Stimulated activated naive CD8-positive, alpha-beta T cell treated with anti-CD3 and anti-CD28 coated beads, Interleukin-15, Interleukin-2, amounts not matched to agents 100 ng/mL and 50 ng/mL, for 24 hours (primary cell): ENCODE measurements around the gene FHIT.

ENCODE experiments used
- H3K27ac Mint-ChIP-seq: one replicate; pipeline ENCODE4 v1.8.0; 2021; ENCODE audit warnings: mild to moderate bottlenecking, mixed read lengths
- H3K27me3 Mint-ChIP-seq: one replicate; pipeline ENCODE4 v1.8.0; 2021; ENCODE audit warnings: mixed read lengths
- H3K36me3 Mint-ChIP-seq: one replicate; pipeline ENCODE4 v1.8.0; 2021; ENCODE audit warnings: low read depth, mixed read lengths
- H3K4me1 Mint-ChIP-seq: one replicate; pipeline ENCODE4 v1.8.0; 2021; ENCODE audit warnings: low read depth, mixed read lengths
- H3K4me3 Mint-ChIP-seq: one replicate; pipeline ENCODE4 v1.8.0; 2021; ENCODE audit warnings: mild to moderate bottlenecking, mixed read lengths
- H3K9me3 Mint-ChIP-seq: one replicate; pipeline ENCODE4 v1.8.0; 2021; ENCODE audit warnings: mixed read lengths

The FHIT gene

DNA sequence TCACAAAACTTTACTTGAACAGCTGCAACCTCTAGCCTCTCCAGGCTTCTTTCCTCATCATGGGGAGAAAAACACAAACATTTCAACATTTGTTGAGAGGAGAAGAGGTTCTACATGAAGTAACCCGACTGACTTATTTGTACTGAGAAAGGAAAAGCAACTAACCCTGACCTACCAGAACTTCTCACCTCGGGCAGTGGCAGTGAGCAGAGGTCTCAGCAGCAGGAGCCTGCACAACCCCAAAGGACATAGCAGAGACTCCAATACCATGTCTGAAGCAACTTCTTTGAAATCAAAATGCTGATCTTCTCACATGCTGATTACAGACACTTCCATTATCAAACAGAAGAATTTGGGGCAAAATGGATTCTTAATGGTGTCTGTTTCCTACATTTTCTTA is 1115.8 kb downstream of the FHIT start:
- no peaks in the 10 kb centered on the region for H3K36me3 Mint-ChIP-seq
- H3K9me3 Mint-ChIP-seq = no peaks in the 10 kb centered on the region
- no peaks in the 10 kb centered on the region for H3K27me3 Mint-ChIP-seq
- no peak overlapping the region for H3K27ac Mint-ChIP-seq
- peaks cover 6% of the 10 kb centered on the region for H3K4me1 Mint-ChIP-seq
- no peak overlapping the region for H3K4me3 Mint-ChIP-seq

DNA sequence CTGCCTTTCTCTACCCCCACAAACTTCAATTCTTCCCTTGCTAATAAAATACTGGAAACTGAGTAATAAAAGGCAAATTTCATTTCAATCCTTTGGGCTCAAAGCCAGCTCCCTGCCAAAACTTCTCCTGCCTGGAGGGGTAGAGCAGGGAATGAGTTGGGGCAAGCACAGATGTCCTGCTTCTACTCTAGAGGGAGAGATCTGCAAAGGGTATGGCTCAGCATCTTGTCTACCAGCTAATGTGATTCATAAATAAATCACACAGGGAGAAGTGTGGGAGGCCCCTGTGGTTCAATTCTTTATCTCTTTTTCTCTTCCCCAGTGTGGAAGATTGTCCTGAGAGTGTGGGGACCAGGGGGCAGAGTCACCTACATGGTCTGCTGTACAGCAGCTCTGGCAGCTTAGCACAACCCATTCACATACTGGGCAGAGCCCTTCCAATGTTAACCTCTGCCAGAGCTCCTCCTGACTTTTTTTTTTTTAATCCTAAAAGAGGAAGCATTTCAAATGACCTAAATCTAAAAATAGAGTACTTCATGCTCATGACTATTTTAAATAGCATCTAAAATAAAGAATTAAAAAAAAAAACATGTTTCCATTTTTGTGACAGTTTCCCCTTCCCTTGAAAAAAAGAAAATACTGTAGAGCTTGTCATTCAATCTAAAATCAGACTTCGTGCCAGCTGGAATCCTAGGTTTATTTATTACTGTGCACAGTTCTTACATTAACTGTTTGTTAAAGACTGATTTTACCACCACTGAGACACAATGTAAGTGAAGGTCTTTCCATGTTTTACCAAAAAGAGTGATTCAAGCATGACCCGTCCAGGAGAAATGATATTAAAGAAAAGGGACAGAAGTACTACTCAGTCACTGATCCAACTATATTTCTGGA is 1117.7 kb downstream of the FHIT start:
- Mint-ChIP-seq H3K4me1 (peaks cover 4% of the 10 kb centered on the region), H3K27me3 (no peaks in the 10 kb centered on the region), H3K9me3 (no peaks in the 10 kb centered on the region), H3K36me3 (no peaks in the 10 kb centered on the region), H3K4me3 (no peak overlapping the region), H3K27ac (no peak overlapping the region)

DNA sequence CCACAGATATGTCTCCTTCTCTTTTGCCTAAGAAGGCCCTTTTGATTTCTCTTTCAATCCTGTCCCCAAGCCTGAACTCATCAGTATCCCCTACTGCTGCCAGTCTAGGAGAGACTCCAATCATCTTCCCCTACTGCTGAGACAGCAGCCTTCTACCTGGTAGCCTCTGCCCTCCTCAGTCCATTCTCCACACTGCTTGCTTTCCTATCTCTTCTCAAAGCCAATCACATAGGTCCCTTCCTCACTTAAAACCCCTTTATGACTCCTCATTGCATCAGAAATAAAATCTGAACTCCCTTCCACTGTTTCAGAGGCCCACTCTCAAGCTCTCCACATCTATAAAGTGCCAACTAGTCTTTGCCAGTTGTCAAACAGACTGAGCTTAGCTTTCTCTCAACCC is 1119.6 kb downstream of the FHIT start:
- H3K36me3 Mint-ChIP-seq = no peaks in the 10 kb centered on the region
- H3K27ac Mint-ChIP-seq = no peak overlapping the region

DNA sequence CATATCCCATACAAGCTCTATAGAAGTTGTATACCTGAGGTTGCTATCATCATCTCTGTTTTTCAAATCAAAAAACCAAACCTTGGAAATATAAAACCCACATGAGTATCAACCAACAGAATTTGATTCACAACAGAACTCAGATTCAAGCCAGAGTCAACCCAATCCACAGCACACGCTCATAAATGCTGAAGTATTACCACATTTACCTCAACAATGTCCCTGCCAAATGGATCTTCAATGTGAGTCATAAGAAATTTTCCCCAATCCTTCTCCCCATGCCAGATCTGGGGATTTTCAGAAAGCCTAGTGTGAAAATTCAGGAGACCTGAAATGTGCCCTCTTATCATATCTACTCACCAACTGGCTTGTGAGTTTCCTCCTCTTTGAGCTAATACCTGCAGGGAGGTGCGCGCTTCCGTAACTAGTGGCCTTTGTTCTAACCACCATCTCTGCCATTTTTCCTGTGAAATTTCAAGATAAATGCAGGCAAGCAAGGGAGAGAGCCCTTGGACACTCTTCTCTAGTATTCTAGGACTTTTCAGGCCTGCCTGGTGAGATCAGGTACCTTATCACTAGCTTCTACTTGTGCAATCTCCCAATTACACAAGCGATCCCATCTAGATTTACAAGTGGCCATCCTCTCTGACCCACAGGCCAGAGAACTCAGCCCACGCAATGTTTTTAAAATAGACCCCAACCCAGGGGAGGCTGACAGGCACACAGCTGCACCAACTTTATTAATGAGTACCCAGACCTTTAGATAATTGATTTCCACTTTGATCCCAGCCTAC is 1124.5 kb downstream of the FHIT start:
- H3K4me1 Mint-ChIP-seq = no peaks in the 10 kb centered on the region
- H3K9me3 Mint-ChIP-seq = no peaks in the 10 kb centered on the region

More for the DNA sequence above, 1119.6 kb downstream of the FHIT start:
- Mint-ChIP-seq H3K27me3 (no peaks in the 10 kb centered on the region), H3K4me1 (peaks cover 4% of the 10 kb centered on the region), H3K9me3 (no peaks in the 10 kb centered on the region), H3K4me3 (no peak overlapping the region)

DNA sequence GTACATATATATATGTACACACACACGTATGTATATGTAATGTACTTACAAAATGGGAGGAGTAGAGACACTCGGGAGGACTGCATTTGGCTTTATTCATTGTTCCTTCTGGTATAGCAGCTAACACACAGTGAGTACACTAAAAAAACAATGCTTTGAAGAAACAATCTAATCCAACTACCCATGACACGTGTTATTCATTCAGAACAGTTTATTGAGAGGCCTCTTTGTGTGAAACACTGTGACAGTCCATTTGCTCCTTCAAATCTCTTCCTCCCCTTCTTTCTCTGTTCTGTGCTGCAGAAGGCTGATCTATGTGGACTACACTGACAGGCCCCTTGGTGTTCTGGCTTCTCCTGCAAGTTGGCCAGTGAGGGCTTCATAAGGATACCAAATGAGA is 1125.6 kb downstream of the FHIT start:
- Mint-ChIP-seq H3K4me1 (no peaks in the 10 kb centered on the region), H3K27ac (no peak overlapping the region), H3K36me3 (no peaks in the 10 kb centered on the region), H3K27me3 (no peaks in the 10 kb centered on the region), H3K9me3 (no peaks in the 10 kb centered on the region), H3K4me3 (no peak overlapping the region)

More for the DNA sequence above, 1124.5 kb downstream of the FHIT start:
- Mint-ChIP-seq H3K36me3 (no peaks in the 10 kb centered on the region), H3K4me3 (no peak overlapping the region), H3K27ac (no peak overlapping the region), H3K27me3 (no peaks in the 10 kb centered on the region)

DNA sequence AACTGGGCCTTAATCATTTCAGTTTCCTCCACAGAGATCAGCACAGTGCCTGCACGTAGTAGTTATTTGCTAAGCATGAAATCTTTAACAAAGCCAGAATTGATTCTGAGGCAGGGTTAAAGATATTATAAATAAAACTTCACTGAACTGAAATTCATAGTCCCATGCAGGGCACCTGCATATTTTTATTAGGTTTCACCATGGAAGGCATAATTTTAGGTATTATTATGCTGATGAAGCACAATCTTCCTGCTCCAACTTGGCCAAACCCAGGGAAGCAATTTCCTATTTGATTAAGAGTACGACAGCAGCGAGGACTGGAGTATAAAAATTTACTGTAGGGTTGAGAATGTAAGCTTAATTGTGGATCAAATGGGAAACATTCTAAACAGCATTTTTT is 1131.0 kb downstream of the FHIT start:
- Mint-ChIP-seq H3K9me3 (no peaks in the 10 kb centered on the region), H3K36me3 (no peaks in the 10 kb centered on the region), H3K4me3 (no peak overlapping the region), H3K27me3 (no peaks in the 10 kb centered on the region), H3K4me1 (no peaks in the 10 kb centered on the region), H3K27ac (no peak overlapping the region)

DNA sequence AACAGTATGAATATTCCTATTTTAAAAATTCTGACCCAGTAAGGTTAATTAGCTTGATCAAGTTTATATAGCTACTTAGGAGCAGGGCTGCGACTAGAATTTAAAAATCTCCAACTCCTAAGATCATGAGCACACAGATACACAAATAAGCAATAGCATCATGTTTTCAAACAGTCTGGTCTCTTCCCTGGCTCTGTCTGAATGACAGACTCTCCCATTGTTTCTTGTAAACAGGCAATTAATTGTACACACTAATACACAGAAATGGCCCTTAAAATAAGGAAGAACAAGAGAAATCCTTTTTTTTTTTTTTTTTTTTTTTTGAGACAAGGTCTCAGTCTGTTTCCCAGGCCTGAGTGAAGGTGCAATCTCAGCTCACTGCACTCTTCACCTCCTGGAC is 1137.1 kb downstream of the FHIT start:
- Mint-ChIP-seq H3K27ac (no peak overlapping the region), H3K27me3 (no peaks in the 10 kb centered on the region), H3K9me3 (peaks cover 4% of the 10 kb centered on the region), H3K4me1 (no peaks in the 10 kb centered on the region), H3K4me3 (no peak overlapping the region), H3K36me3 (no peaks in the 10 kb centered on the region)

DNA sequence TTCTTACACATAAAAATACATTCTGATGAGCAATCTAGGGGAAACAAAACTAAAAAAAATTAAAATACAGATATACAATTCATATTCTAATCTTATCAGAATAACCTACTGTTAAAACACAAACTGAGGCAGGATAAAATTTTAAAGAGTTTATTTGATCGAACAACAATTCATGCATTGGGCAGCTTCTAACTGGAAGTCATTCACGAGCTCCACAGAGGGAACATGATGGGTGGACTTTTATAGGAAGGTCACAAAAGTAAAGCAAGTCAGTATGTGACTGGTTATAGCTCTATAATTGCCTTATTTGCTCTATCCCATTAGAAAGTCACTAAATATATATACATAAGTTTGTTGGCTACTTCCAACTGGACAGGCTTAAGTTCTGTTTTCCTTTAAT is 1144.0 kb downstream of the FHIT start:
- H3K4me1 Mint-ChIP-seq = peaks cover 16% of the 10 kb centered on the region
- peaks cover 4% of the 10 kb centered on the region for H3K9me3 Mint-ChIP-seq
- H3K27me3 Mint-ChIP-seq = no peaks in the 10 kb centered on the region
- H3K36me3 Mint-ChIP-seq = no peaks in the 10 kb centered on the region
- no peak overlapping the region for H3K27ac Mint-ChIP-seq
- no peak overlapping the region for H3K4me3 Mint-ChIP-seq

DNA sequence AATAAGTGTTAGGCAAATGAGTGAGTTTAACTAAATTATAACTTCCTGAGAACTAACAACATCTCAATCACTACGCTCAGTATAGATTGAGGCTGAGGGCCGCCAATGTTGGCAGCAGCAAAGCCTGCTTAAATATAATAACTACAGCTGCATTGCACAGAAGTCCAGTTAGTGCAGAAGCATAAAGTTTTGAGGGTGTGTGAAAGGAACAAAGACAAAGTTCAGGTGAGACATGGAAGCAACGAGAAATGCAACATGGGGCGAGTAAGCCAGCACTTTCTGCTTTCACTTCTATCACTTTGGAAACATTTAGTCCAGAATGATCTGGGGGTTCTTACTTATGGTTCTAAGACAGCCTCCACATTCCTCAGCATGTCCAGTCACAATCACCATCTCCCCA is 1149.1 kb downstream of the FHIT start:
- H3K4me1 Mint-ChIP-seq = peaks cover 16% of the 10 kb centered on the region
- H3K27me3 Mint-ChIP-seq = no peaks in the 10 kb centered on the region
- no peak overlapping the region for H3K4me3 Mint-ChIP-seq
- H3K36me3 Mint-ChIP-seq = no peaks in the 10 kb centered on the region
- no peaks in the 10 kb centered on the region for H3K9me3 Mint-ChIP-seq
- no peak overlapping the region for H3K27ac Mint-ChIP-seq

DNA sequence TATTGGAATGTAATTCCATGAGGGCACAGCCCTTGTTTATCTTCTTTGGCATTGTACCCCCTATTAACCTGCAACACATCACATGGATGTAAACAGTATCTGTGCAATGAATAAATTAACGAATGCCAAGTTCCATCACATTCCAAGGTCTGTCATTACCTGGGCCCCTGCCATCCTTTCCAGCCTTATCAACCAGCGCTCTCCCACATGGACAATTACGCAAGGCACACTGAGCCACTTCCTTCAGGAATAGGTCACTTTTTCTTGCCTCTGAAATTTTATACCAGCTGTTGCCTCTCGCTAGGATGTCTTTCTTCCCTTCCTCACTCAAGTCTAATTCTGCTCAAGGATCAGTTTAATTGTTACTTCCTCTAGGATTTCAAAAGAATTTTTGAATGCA is 1149.6 kb downstream of the FHIT start:
- Mint-ChIP-seq H3K4me1 (peaks cover 16% of the 10 kb centered on the region), H3K9me3 (no peaks in the 10 kb centered on the region), H3K27me3 (no peaks in the 10 kb centered on the region), H3K4me3 (no peak overlapping the region), H3K27ac (no peak overlapping the region), H3K36me3 (no peaks in the 10 kb centered on the region)

DNA sequence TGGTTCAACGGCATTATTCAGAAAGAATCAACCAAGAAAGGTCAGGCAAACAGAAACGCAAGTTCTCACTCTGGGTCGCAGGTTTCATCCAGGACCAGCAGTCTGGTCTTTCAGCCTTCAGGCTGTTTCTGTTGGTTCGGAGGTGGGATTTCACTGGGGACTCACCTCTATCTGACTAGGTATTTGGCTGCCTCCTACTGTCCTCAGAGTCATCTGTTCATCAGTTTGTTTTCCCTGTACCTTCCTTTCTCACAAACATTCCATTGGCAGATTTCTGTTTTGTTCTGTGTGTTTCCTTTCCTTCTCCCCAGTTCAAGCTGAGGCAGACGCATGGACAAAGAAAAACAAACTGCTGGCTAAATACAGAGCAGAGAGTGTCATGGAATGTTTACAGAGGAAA is 1154.8 kb downstream of the FHIT start:
- H3K4me1 Mint-ChIP-seq = peaks cover 12% of the 10 kb centered on the region
- no peaks in the 10 kb centered on the region for H3K9me3 Mint-ChIP-seq
- H3K27me3 Mint-ChIP-seq = no peaks in the 10 kb centered on the region
- no peak overlapping the region for H3K4me3 Mint-ChIP-seq
- H3K36me3 Mint-ChIP-seq = no peaks in the 10 kb centered on the region
- no peak overlapping the region for H3K27ac Mint-ChIP-seq

DNA sequence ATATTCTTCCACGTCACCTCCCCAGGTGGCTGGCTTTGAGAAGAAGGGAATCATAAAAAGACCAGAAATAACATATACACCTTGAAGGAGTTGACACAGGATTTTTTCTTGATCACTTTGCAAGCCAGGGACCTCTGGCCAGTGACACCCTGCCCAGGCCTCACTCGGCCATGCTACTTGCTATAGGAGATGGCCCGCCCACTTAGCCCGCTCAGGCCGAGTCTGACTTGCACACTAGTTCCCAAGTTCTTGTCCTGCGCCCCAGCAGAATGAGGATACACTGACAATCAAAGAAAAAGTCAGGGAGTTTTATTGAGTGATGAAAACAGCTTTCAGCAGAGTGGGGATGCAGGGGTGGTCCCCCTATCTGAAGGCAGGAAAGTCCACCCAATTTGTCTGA is 1155.3 kb downstream of the FHIT start:
- Mint-ChIP-seq H3K36me3 (no peaks in the 10 kb centered on the region), H3K27me3 (no peaks in the 10 kb centered on the region), H3K4me1 (peaks cover 14% of the 10 kb centered on the region), H3K9me3 (no peaks in the 10 kb centered on the region), H3K4me3 (no peak overlapping the region), H3K27ac (no peak overlapping the region)

DNA sequence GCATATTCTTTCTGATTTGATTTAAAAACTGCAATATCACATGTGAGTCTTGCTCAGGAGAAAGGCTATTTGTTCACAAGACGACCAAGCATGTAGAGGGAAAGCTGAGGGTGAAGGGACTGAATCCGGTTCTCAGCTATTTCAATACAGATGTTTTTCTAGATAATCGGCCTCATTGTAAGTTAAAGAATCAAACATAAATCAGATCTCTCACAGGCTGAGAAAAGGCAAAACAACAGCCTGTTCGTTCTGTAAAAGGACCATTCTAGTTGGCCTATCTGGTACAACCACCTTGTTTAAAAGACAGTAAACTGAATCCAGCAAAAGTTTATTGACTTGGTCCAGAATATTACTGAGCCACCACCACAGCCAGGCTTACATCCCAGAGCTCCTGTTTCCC is 1155.7 kb downstream of the FHIT start:
- Mint-ChIP-seq H3K9me3 (no peaks in the 10 kb centered on the region), H3K27me3 (no peaks in the 10 kb centered on the region), H3K4me1 (peaks cover 18% of the 10 kb centered on the region), H3K27ac (no peak overlapping the region), H3K4me3 (no peak overlapping the region), H3K36me3 (no peaks in the 10 kb centered on the region)

DNA sequence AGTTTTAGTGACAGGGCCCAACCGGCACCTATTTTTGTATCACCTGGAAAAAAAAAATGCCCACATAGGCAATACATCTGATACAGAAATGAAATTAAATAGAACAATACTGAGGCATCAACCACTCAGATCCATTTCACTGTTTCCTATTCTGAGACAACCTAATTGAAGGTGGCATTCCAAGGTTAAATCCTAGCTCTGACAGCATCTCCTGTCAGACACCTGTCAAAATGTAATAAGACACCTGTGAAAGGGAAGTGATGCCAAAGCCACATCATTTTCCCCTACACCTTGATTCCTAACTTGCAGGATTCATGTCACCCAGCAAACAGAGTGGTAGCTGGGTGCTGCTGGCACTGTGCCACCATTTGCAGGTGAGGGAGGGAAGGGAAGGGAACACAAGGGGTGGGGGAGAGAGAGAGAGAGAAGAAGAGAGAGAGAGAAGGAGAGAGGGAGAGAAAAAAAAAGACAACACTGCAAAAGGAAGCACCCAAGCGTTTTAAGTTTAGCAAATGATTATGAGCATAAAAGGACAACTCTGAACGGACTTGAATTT is 1156.8 kb downstream of the FHIT start:
- no peaks in the 10 kb centered on the region for H3K27me3 Mint-ChIP-seq
- H3K27ac Mint-ChIP-seq = no peak overlapping the region
- no peaks in the 10 kb centered on the region for H3K36me3 Mint-ChIP-seq
- H3K4me3 Mint-ChIP-seq = no peak overlapping the region
- no peaks in the 10 kb centered on the region for H3K9me3 Mint-ChIP-seq
- peaks cover 22% of the 10 kb centered on the region for H3K4me1 Mint-ChIP-seq

DNA sequence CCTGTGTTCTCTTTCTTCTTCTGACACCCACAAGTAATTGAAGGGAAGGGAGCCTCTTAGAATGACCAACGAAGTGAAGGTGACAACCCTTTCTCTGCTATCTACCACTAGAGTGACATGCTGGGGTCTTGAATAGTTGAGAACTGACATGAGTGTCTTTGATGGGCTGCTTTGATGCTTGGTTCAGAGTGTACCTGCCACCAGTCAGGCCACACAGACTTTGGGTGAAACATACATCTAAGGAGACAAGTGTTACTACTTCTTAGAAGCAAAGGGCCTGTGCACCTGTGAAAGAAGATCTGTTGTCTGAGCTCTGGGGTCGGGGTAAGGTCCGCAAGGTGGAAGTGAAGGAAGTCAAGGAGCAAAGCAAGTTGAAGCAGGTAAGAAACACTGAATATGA is 1160.7 kb downstream of the FHIT start:
- Mint-ChIP-seq H3K9me3 (peaks cover 7% of the 10 kb centered on the region), H3K27ac (no peak overlapping the region), H3K4me1 (peaks cover 47% of the 10 kb centered on the region), H3K4me3 (no peak overlapping the region), H3K36me3 (peaks cover 11% of the 10 kb centered on the region), H3K27me3 (no peaks in the 10 kb centered on the region)
